AG09319 (cell line): ENCODE measurements around the gene RASGRF2.
"Not testable (repeated sequence)": the region's sequence is repeated elsewhere in the genome, so short reads cannot be mapped to it uniquely, and the experiment has no call there.

Experiments
- DNase-seq: peaks from one replicate; pipeline ENCODE4 v3.0.0-alpha.2; 2010; ENCODE audit warnings: low read depth; ENCODE audit errors: extremely low read depth
- CTCF ChIP-seq: IDR thresholded peaks from 2 replicates; pipeline ENCODE4 v1.5.1; 2011; ENCODE audit warnings: low read depth, mild to moderate bottlenecking, inconsistent platforms, low read length, moderate library complexity

The RASGRF2 gene

GRCh38 chr5:81020478-81021167 is 60.5 kb downstream of the RASGRF2 start:
- no peak for DNase-seq
- TF ChIP-seq CTCF = no peak

GRCh38 chr5:81021486-81021885 is 61.3 kb downstream of the RASGRF2 start:
- no peak for DNase-seq
- TF ChIP-seq CTCF = no peak

- TF ChIP-seq CTCF = no peak
- DNase-seq = no peak
These were observed 62.0 kb downstream of the RASGRF2 start for GRCh38 chr5:81021951-81022687.

- no peak for TF ChIP-seq CTCF
- DNase-seq = no peak
These were observed 62.5 kb downstream of the RASGRF2 start for GRCh38 chr5:81022688-81023084.

GRCh38 chr5:81023261-81023970 is 63.3 kb downstream of the RASGRF2 start:
- DNase-seq = no peak

GRCh38 chr5:81027481-81028058 is 67.4 kb downstream of the RASGRF2 start:
- DNase-seq = no peak
- TF ChIP-seq CTCF = no peak

More at GRCh38 chr5:81023261-81023970, 63.3 kb downstream of the RASGRF2 start:
- no peak for TF ChIP-seq CTCF

- not testable (repeated sequence) for DNase-seq
These were observed 68.7 kb downstream of the RASGRF2 start for GRCh38 chr5:81028888-81029287.

- not testable (repeated sequence) for DNase-seq
These were observed 69.6 kb downstream of the RASGRF2 start for GRCh38 chr5:81029736-81030135.

GRCh38 chr5:81030236-81031034 is 70.3 kb downstream of the RASGRF2 start:
- DNase-seq = not testable (repeated sequence)
